Psoas muscle (tissue), 8 donors: Measurements from ENCODE around the gene ADAMTS18. TPM values are rescaled to one million over a fixed set of nuclear protein-coding genes. Genes with fewer than 3 reads are reported as not detected.

ENCODE experiments used
- ATAC-seq, 4 donors: fragments of 200-7000 bp; cut with Tn5 transposase; one replicate each; pipeline ENCODE4 v1.9.1; 2020; ENCODE audit warnings: moderate library complexity in 3 of 4, mild to moderate bottlenecking in 2 of 4
- DNase-seq, 2 donors: peaks; one replicate each; pipeline ENCODE4 v3.0.0-alpha.2; 2020
- H3K27ac ChIP-seq: fragments of 200-600 bp; one replicate; pipeline ENCODE4 v1.8.0; 2022
- H3K27me3 ChIP-seq, 3 donors: fragments of 200-600 bp in 1 of 3; one replicate each; pipeline versions ENCODE4 v1.6.1 to v1.8.0; 2013 to 2022; ENCODE audit warnings: low read length in 2 of 3, mild to moderate bottlenecking in 2 of 3, moderate library complexity in 1 of 3; ENCODE audit not compliant: insufficient read depth in 3 of 3
- H3K36me3 ChIP-seq, 2 donors: fragments of 200-600 bp in 1 of 2; one replicate each; pipeline versions ENCODE4 v1.6.1 to v1.8.0; 2013 to 2022; ENCODE audit warnings: low read depth in 1 of 2, mild to moderate bottlenecking in 1 of 2, moderate library complexity in 1 of 2; ENCODE audit not compliant: insufficient read depth in 1 of 2
- H3K4me1 ChIP-seq: fragments of 200-600 bp; one replicate; pipeline ENCODE4 v1.8.0; 2022
- H3K4me3 ChIP-seq: fragments of 200-600 bp; one replicate; pipeline ENCODE4 v1.8.0; 2022; ENCODE audit warnings: mild to moderate bottlenecking
- H3K9me3 ChIP-seq: fragments of 200-600 bp; one replicate; pipeline ENCODE4 v1.8.0; 2022
- WGBS, 3 donors: extraction: QIAGEN DNeasy Blood & Tissue Kit; methylation state at CpG; one replicate each; pipeline versions ENCODE4 v1.1.6 to v1.1.7; 2013; 5-methylcytosine and 5-hydroxymethylcytosine counted together
- intact Hi-C, 2 donors: fragments of 100-400 bp; cut with DNase I; formaldehyde crosslinking; loops; one replicate each; pipeline versions ENCODE4 v1.11.0 to v1.14.2; 2022
- polyA plus RNA-seq, 3 donors: library from polyadenylated mRNA; stranded (reverse); fragments of 200-250 nt; gene quantifications; one replicate each; pipeline ENCODE4 v1.2.3, GENCODE V29; 2013
- total RNA-seq, 4 donors: library from RNA; stranded (reverse); fragmentation: NEBNext Ultra II Directional in 2 of 4; extraction: Animal tissue kit (Norgen Biotek cat#: 25700) in 2 of 4; gene quantifications; one replicate each; pipeline versions ENCODE4 v1.2.1 to v1.2.4, GENCODE V29; 2021 to 2023
- TF ChIP-seq, protein P1 (sequence below): fragments of 200-600 bp; IDR thresholded peaks from one replicate; pipeline ENCODE4 v1.8.0; 2022; ENCODE audit warnings: antibody characterized with exemption
- donor health status: healthy with polysubstance abuse.
- donor health status: DM: no; HTN: no; CAD: no; lungs with moderate emphysema.
- donor health status: Bipolar disorder and iron deficiency.
- donor health status: healthy.
- donor health status: DM: yes; HTN: yes; CAD: no.
- donor health status: DM: no; HTN: no; CAD: no.
- donor health status: DM: no; HTN: no; CAD: no.
- donor health status: DM: yes; HTN: yes; CAD: no.

ADAMTS18 gene
- total and polyA plus RNA-seq, 7 donors, result 0.01 to 0.28 (median 0.03) TPM; not detected in 4

GRCh38 chr16:77331043-77331442 is 103.8 kb downstream of the ADAMTS18 start:
- no peaks in the 10 kb centered on the region for H3K36me3 ChIP-seq
- no peaks in the 10 kb centered on the region for H3K27me3 ChIP-seq
- H3K4me1 ChIP-seq, result no peaks in the 10 kb centered on the region
- no peak for DNase-seq
- no peak for ATAC-seq
- TF ChIP-seq, protein P1, sequence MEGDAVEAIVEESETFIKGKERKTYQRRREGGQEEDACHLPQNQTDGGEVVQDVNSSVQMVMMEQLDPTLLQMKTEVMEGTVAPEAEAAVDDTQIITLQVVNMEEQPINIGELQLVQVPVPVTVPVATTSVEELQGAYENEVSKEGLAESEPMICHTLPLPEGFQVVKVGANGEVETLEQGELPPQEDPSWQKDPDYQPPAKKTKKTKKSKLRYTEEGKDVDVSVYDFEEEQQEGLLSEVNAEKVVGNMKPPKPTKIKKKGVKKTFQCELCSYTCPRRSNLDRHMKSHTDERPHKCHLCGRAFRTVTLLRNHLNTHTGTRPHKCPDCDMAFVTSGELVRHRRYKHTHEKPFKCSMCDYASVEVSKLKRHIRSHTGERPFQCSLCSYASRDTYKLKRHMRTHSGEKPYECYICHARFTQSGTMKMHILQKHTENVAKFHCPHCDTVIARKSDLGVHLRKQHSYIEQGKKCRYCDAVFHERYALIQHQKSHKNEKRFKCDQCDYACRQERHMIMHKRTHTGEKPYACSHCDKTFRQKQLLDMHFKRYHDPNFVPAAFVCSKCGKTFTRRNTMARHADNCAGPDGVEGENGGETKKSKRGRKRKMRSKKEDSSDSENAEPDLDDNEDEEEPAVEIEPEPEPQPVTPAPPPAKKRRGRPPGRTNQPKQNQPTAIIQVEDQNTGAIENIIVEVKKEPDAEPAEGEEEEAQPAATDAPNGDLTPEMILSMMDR, result no peak
- intact Hi-C loops, result loop anchor here in 1 of 2 donors (10.0 kb wide), 1 partner anchor 56 kb away; no protein-coding TSS in a partner anchor
- no peak overlapping the region for H3K27ac ChIP-seq
- H3K4me3 ChIP-seq, result no peak overlapping the region
- H3K9me3 ChIP-seq, result no peaks in the 10 kb centered on the region

DNA sequence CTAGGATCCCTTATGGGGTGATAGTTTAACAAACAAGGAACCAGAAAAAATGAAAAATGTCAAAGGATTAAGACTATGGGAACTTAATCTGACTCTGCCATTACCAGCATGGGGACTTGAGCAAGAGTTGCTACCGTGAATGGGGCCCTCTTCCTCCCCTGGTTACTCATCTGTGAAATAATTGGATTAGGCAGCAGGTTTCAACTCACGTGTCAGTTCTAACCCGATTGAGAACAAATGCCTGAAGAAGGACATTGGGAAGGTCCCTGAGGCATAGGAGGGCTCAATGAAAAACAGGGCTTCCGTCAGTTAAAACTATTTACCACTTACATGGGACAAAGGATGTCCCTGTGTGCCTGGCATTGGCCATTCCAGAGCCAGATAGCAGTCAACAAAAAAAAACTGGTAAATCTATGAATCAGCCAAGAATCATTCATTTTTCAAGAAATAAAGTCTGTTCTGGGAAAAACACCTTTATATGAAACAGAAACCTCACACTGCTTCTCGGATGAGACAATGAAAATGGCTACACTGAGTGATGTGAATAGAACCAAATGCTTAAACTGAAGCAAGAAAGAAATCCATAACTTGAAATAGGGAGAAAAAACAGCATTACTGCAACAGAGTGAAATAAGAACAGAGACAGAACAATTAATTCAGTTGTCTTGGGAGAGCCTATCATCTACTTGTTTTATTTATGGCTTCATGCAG is 104.3 kb downstream of the ADAMTS18 start:
- intact Hi-C loops, result loop anchor here in 1 of 2 donors (10.0 kb wide), 1 partner anchor 56 kb away; no protein-coding TSS in a partner anchor
- no peak overlapping the region for H3K27ac ChIP-seq
- H3K36me3 ChIP-seq, result no peaks in the 10 kb centered on the region
- ATAC-seq (no peak), DNase-seq (no peak)
- H3K4me1 ChIP-seq, result no peaks in the 10 kb centered on the region
- H3K27me3 ChIP-seq, result no peaks in the 10 kb centered on the region
- WGBS, 3 donors, result 38 to 56% (median 41%) methylated on average over 5 of the region's 5 CpGs
- H3K4me3 ChIP-seq, result no peak overlapping the region
- TF ChIP-seq, protein P1, result no peak
- H3K9me3 ChIP-seq, result no peaks in the 10 kb centered on the region

- TF ChIP-seq, protein P1, result no peak
- ATAC-seq, result no peak
- H3K36me3 ChIP-seq, result no peaks in the 10 kb centered on the region
- no peaks in the 10 kb centered on the region for H3K27me3 ChIP-seq
- WGBS, 3 donors, result 50 to 62% (median 57%) methylated on average over 4 of the region's 4 CpGs
- H3K9me3 ChIP-seq, result no peaks in the 10 kb centered on the region
- H3K4me1 ChIP-seq, result no peaks in the 10 kb centered on the region
- H3K4me3 ChIP-seq, result no peak overlapping the region
- DNase-seq, result no peak
- intact Hi-C loops, result no loop called here
- H3K27ac ChIP-seq, result no peak overlapping the region
Measured at GRCh38 chr16:77328768-77329167, 106.1 kb downstream of the ADAMTS18 start.

GRCh38 chr16:77328274-77328673 is 106.6 kb downstream of the ADAMTS18 start:
- no peak overlapping the region for H3K4me3 ChIP-seq
- TF ChIP-seq, protein P1, result no peak
- no peaks in the 10 kb centered on the region for H3K4me1 ChIP-seq
- H3K9me3 ChIP-seq, result no peaks in the 10 kb centered on the region
- ATAC-seq (no peak), DNase-seq (no peak)
- 61 to 69% (median 68%) methylated on average over 7 of the region's 7 CpGs for WGBS, 3 donors
- H3K27ac ChIP-seq, result no peak overlapping the region
- no peaks in the 10 kb centered on the region for H3K36me3 ChIP-seq
- intact Hi-C loops, result no loop called here
- no peaks in the 10 kb centered on the region for H3K27me3 ChIP-seq

DNA sequence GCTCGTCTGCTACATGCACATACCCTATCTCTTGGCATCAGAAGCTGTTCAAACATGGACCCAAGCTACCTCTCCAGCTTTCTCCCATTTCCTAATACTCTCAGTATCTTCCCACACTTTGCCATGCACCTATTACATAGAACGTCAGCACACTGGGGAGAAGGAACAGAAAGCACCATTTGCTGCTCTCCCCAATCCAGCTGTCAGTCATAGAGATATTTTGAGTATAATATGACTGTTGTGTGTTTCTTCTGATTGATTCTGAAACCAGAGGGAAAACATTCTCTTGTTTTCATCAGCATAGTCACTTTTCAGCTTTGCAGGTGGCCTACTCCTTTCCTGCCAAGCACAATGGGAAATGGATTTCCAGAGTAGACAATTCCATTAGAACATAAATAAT is 107.1 kb downstream of the ADAMTS18 start:
- DNase-seq (no peak), ATAC-seq (no peak)
- no peaks in the 10 kb centered on the region for H3K27me3 ChIP-seq
- H3K9me3 ChIP-seq, result no peaks in the 10 kb centered on the region
- H3K4me3 ChIP-seq, result no peak overlapping the region
- no peak overlapping the region for H3K27ac ChIP-seq
- no peaks in the 10 kb centered on the region for H3K36me3 ChIP-seq
- WGBS, 3 donors, result 75 to 84% (median 80%) methylated on average over 2 of the region's 2 CpGs
- TF ChIP-seq, protein P1, result no peak
- H3K4me1 ChIP-seq, result no peaks in the 10 kb centered on the region
- intact Hi-C loops, result no loop called here
